Transverse colon (tissue), 4 donors: ENCODE measurements around the gene THEM5.

Source experiments
- POLR2AphosphoS5 ChIP-seq, 3 donors: sonication (generic); formaldehyde crosslinking; IDR thresholded peaks; one replicate each; pipeline ENCODE4 v1.6.1; 2016; ENCODE audit warnings: antibody characterized with exemption in 3 of 3
- TF ChIP-seq, protein P1 (sequence below), 5 experiments: fragments of 200-600 bp in 3 of 5; fragments of 450-650 bp in 2 of 5; sonication (generic) in 3 of 5; IDR thresholded peaks; 1 replicate in 2 of 5; 2 replicates in 3 of 5; pipeline ENCODE4 v1.5.1; 2016 to 2017; ENCODE audit warnings: antibody characterized with exemption in 5 of 5, inconsistent platforms in 3 of 5, mild to moderate bottlenecking in 2 of 5, moderate library complexity in 1 of 5

DNA sequence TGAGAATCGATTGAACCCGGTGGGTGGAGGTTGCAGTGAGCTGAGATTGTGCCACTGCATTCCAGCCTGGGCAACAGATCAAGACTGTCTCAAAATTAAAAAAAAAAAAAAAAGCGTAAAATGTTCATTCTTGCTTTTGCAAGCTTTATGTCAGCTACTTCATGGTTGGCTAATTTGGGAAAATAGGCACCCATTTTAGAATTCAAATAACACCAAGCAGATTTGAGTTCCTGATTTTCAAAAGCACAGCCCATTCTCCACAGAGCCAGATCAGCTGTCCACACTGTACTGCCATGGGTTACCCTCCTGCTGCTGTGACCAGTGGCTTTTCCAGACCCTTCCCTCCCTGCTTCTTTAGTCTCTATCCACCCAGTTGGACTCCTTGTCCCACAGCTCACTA lies 4.4 kb downstream of the THEM5 start:
- TF ChIP-seq, protein P1, sequence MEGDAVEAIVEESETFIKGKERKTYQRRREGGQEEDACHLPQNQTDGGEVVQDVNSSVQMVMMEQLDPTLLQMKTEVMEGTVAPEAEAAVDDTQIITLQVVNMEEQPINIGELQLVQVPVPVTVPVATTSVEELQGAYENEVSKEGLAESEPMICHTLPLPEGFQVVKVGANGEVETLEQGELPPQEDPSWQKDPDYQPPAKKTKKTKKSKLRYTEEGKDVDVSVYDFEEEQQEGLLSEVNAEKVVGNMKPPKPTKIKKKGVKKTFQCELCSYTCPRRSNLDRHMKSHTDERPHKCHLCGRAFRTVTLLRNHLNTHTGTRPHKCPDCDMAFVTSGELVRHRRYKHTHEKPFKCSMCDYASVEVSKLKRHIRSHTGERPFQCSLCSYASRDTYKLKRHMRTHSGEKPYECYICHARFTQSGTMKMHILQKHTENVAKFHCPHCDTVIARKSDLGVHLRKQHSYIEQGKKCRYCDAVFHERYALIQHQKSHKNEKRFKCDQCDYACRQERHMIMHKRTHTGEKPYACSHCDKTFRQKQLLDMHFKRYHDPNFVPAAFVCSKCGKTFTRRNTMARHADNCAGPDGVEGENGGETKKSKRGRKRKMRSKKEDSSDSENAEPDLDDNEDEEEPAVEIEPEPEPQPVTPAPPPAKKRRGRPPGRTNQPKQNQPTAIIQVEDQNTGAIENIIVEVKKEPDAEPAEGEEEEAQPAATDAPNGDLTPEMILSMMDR (IDR thresholded peaks at IDR 0.05) = no peak
- TF ChIP-seq POLR2AphosphoS5 (IDR thresholded peaks at IDR 0.05) = no peak
